OCI-LY7 (cell line): Measurements from ENCODE around the gene STKLD1. TPM values are rescaled to one million over a fixed set of nuclear protein-coding genes. Genes with fewer than 3 reads are reported as not detected.

Source experiments
- BruUV-seq: library from RNA; stranded (reverse); fragments of 400-500 nt; replicated peaks from 2 replicates; lab custom pipeline; 2021; lab: Mats Ljungman, UMichigan
- CTCF ChIA-PET: fragments of 300-600 bp; sonication (Branson Sonifier 250); formaldehyde crosslinking; loops from one replicate; lab custom pipeline; 2022; ENCODE audit warnings: antibody characterized with exemption; ENCODE audit not compliant: unreplicated experiment; lab: Charles Lee
- POLR2A ChIA-PET: fragments of 300-600 bp; sonication (Branson Sonifier 250); formaldehyde crosslinking; loops from one replicate; lab custom pipeline; 2022; ENCODE audit warnings: antibody characterized with exemption; lab: Charles Lee
- DNase-seq: peaks from one replicate; pipeline ENCODE4 v3.0.0-alpha.2; 2015; ENCODE audit warnings: low spot score
- H2AFZ ChIP-seq: fragments of 200-600 bp; sonication (generic), shearing (Covaris generic); 2 replicates; pipeline ENCODE4 v1.6.1; 2014; ENCODE audit warnings: mild to moderate bottlenecking, antibody characterized with exemption, low read length, moderate library complexity
- H3K27ac ChIP-seq: fragments of 200-600 bp; sonication (generic); 2 replicates; pipeline ENCODE4 v1.5.1; 2014; ENCODE audit warnings: mixed run types, low read depth, mild to moderate bottlenecking, moderate library complexity, low read length, inconsistent platforms; ENCODE audit not compliant: poor library complexity, severe bottlenecking
- H3K36me3 ChIP-seq: fragments of 200-600 bp; sonication (generic); 2 replicates; pipeline ENCODE4 v1.6.1; 2014; ENCODE audit warnings: mild to moderate bottlenecking, antibody characterized with exemption, low read length, moderate library complexity, mixed read lengths; ENCODE audit not compliant: insufficient read depth
- H3K4me1 ChIP-seq: fragments of 200-600 bp; sonication (generic); 2 replicates; pipeline ENCODE4 v1.5.1; 2014; ENCODE audit warnings: mild to moderate bottlenecking, low read length; ENCODE audit not compliant: insufficient read depth, poor library complexity, severe bottlenecking
- H3K4me2 ChIP-seq: fragments of 200-600 bp; sonication (generic); 2 replicates; pipeline ENCODE4 v1.6.1; 2014; ENCODE audit warnings: mild to moderate bottlenecking, low read length
- H3K4me3 ChIP-seq: fragments of 200-600 bp; sonication (generic); 2 replicates; pipeline ENCODE4 v1.5.1; 2014; ENCODE audit warnings: mild to moderate bottlenecking, low read depth, low read length; ENCODE audit not compliant: poor library complexity, severe bottlenecking
- H3K79me2 ChIP-seq: fragments of 200-600 bp; sonication (generic); 2 replicates; pipeline ENCODE4 v1.6.1; 2016; ENCODE audit warnings: low read depth, mild to moderate bottlenecking, low read length, moderate library complexity, mixed read lengths; ENCODE audit not compliant: insufficient read depth
- H3K9me2 ChIP-seq: fragments of 200-600 bp; sonication (generic); 2 replicates; pipeline ENCODE4 v1.6.1; 2016; ENCODE audit warnings: mild to moderate bottlenecking, low read length, mixed read lengths; ENCODE audit not compliant: insufficient read depth
- H3K9me3 ChIP-seq: fragments of 200-600 bp; sonication (generic); 2 replicates; pipeline ENCODE4 v1.6.1; 2014; ENCODE audit warnings: mild to moderate bottlenecking, mixed run types, low read length, mixed read lengths
- H4K20me1 ChIP-seq: fragments of 200-600 bp; sonication (generic); 2 replicates; pipeline ENCODE4 v1.6.1; 2014; ENCODE audit warnings: mild to moderate bottlenecking, antibody characterized with exemption, low read length, moderate library complexity, mixed read lengths; ENCODE audit not compliant: insufficient read depth
- EZH2phosphoT487 ChIP-seq: fragments of 200-600 bp; sonication (generic); IDR thresholded peaks from 2 replicates; pipeline ENCODE4 v1.6.1; 2018; ENCODE audit warnings: low read depth, borderline replicate concordance, mild to moderate bottlenecking, mixed run types, antibody characterized with exemption, low read length, moderate library complexity, mixed read lengths
- intact Hi-C: fragments of 100-400 bp; cut with micrococcal nuclease; formaldehyde crosslinking; loops from one replicate; pipeline ENCODE4 v1.10.0; 2022; ENCODE audit not compliant: unreplicated experiment
- total RNA-seq, 2 experiments: library from RNA; depleted of rRNA in 1 of 2; stranded (reverse); fragments of >200 nt in 1 of 2; shearing (Covaris generic) in 1 of 2; gene quantifications; 2 replicates each; pipeline ENCODE4 v1.2.3, GENCODE V29; 2014 to 2022
- TF ChIP-seq, protein P1 (sequence below): fragments of 200-600 bp; sonication (generic); conservative IDR thresholded peaks from 2 replicates; pipeline ENCODE4 v1.5.1; 2014; ENCODE audit warnings: mild to moderate bottlenecking, antibody characterized with exemption, low read length, moderate library complexity, mixed read lengths

Gene STKLD1
- total RNA-seq, 2 experiments from 2014 or later, result 1.4 to 1.7 TPM

DNA sequence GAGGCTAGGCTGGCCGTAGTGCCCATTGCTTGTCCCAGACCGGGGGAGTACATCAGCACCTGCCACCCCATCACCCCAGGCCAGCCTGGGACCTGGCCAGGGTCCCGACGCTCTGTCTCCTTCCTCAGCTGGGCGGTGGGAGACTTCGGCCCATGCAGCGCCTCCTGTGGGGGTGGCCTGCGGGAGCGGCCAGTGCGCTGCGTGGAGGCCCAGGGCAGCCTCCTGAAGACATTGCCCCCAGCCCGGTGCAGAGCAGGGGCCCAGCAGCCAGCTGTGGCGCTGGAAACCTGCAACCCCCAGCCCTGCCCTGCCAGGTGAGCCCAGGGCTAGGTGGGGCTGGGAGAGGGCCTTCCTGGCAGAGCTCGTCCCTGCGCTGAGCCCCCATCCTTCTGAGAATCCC is 67.1 kb downstream of the STKLD1 start:
- no peak for DNase-seq
- H3K4me1 ChIP-seq, result peaks cover 9% of the 10 kb centered on the region
- H2AFZ ChIP-seq, result no peak overlapping the region
- no peaks in the 10 kb centered on the region; the same call in 1 of the 2 replicates for H4K20me1 ChIP-seq
- H3K4me2 ChIP-seq, result no peak overlapping the region
- H3K27ac ChIP-seq, result no peak overlapping the region
- TF ChIP-seq, protein P1, sequence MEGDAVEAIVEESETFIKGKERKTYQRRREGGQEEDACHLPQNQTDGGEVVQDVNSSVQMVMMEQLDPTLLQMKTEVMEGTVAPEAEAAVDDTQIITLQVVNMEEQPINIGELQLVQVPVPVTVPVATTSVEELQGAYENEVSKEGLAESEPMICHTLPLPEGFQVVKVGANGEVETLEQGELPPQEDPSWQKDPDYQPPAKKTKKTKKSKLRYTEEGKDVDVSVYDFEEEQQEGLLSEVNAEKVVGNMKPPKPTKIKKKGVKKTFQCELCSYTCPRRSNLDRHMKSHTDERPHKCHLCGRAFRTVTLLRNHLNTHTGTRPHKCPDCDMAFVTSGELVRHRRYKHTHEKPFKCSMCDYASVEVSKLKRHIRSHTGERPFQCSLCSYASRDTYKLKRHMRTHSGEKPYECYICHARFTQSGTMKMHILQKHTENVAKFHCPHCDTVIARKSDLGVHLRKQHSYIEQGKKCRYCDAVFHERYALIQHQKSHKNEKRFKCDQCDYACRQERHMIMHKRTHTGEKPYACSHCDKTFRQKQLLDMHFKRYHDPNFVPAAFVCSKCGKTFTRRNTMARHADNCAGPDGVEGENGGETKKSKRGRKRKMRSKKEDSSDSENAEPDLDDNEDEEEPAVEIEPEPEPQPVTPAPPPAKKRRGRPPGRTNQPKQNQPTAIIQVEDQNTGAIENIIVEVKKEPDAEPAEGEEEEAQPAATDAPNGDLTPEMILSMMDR, result no peak
- no peak for TF ChIP-seq EZH2phosphoT487
- BruUV-seq, result no TSS peak
- H3K36me3 ChIP-seq, result no peaks in the 10 kb centered on the region
- ChIA-PET POLR2A (interaction anchor here (1.0 kb wide), 1 partner anchor 16 kb away, joined by 4 read pairs; the partner anchor contains the start of gene CACFD1), CTCF (no interaction called here)
- H3K4me3 ChIP-seq, result no peak overlapping the region
- H3K9me3 ChIP-seq, result no peaks in the 10 kb centered on the region
- intact Hi-C loops, result no loop called here
- no peaks in the 10 kb centered on the region for H3K9me2 ChIP-seq
- H3K79me2 ChIP-seq, result no peaks in the 10 kb centered on the region

DNA sequence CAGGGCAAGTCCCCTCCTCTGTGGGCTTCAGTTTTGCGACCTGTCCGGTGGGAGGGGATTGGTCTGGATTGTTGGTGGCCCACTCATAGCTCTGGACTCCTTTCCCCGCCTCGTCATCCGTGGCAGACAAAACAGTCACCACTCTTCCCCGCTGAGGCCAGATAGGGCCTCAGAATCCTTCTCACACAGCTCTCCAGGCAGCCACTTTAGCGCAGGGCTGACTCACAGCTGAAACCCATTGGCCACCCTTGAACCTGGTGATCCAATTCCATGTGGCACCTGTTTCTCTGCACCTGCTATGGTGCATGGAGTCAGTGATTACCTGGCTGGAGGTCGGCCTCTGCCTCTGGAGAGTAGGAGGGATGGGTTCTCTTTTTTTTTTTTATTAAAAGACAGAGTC is 67.8 kb downstream of the STKLD1 start:
- no peak overlapping the region for H3K27ac ChIP-seq
- no peak for DNase-seq
- H3K9me3 ChIP-seq, result no peaks in the 10 kb centered on the region
- no peak overlapping the region for H3K4me3 ChIP-seq
- no peaks in the 10 kb centered on the region; the same call in 1 of the 2 replicates for H4K20me1 ChIP-seq
- no TSS peak for BruUV-seq
- no peak overlapping the region for H3K4me2 ChIP-seq
- ChIA-PET POLR2A (interaction anchor here (1.0 kb wide), 1 partner anchor 16 kb away, joined by 4 read pairs; the partner anchor contains the start of gene CACFD1), CTCF (no interaction called here)
- peaks cover 9% of the 10 kb centered on the region for H3K4me1 ChIP-seq
- H3K36me3 ChIP-seq, result no peaks in the 10 kb centered on the region
- H3K79me2 ChIP-seq, result no peaks in the 10 kb centered on the region
- TF ChIP-seq EZH2phosphoT487, result no peak
- TF ChIP-seq, protein P1, result no peak
- no peaks in the 10 kb centered on the region for H3K9me2 ChIP-seq
- H2AFZ ChIP-seq, result no peak overlapping the region
- intact Hi-C loops, result no loop called here

DNA sequence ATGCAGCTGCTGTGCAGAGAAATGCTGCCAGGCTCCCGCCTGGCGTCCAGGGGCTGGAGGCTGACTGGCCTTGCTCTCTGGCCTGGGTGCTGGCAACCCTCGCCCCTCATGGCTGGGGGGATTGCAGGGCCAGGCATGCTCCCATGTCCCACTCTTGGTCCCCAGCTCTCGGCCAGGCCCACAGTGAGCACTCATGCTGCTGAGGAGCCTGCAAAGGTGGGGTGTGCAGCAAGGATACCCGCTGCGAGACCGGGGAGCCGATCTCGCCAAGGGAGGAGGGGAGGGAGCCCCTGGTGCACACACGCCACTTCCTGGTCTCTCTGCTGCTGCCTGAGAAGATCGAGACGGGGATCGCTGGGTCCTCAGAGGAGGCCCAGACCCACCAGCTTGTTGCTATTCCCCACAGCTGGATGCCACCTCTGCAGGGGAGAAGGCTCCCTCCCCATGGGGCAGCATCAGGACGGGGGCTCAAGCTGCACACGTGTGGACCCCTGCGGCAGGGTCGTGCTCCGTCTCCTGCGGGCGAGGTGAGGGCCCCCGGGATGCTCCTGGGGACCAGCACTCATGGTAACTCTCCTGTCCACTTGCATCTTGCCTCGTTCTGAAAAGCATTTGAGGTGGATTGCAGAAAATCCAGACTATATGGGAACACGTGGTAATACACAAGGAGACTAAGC is 69.3 kb downstream of the STKLD1 start:
- Histone ChIP-seq H3K4me3 (no peak overlapping the region), H3K9me2 (no peaks in the 10 kb centered on the region), H3K79me2 (no peaks in the 10 kb centered on the region), H3K36me3 (no peaks in the 10 kb centered on the region), H2AFZ (no peak overlapping the region), H3K4me1 (peaks cover 9% of the 10 kb centered on the region), H4K20me1 (no peaks in the 10 kb centered on the region; the same call in 1 of the 2 replicates), H3K27ac (no peak overlapping the region), H3K9me3 (no peaks in the 10 kb centered on the region), H3K4me2 (no peak overlapping the region)
- intact Hi-C loops, result no loop called here
- no peak for DNase-seq
- ChIA-PET CTCF (interaction anchor here (0.6 kb wide), 1 partner anchor 1674 kb away, joined by 4 read pairs; no protein-coding TSS in a partner anchor), POLR2A (no interaction called here)
- no peak for TF ChIP-seq EZH2phosphoT487
- TF ChIP-seq, protein P1, result no peak
- BruUV-seq, result no TSS peak
